RWPE2 (cell line): ENCODE data around the gene SLC25A20.
"Not testable (repeated sequence)": the region's sequence is repeated elsewhere in the genome, so short reads cannot be mapped to it uniquely, and the experiment has no call there.

Experiments used
- ATAC-seq: fragments of 200-7000 bp; cut with Tn5 transposase; 3 replicates; pipeline ENCODE4 v1.9.1; 2021; ENCODE audit warnings: low read depth
- DNase-seq: peaks from one replicate; pipeline ENCODE4 v3.0.0-alpha.2; 2020; ENCODE audit warnings: low spot score
- H3K27ac ChIP-seq: fragments of 450-650 bp; 2 replicates; pipeline ENCODE4 v1.5.1; 2017; ENCODE audit warnings: mild to moderate bottlenecking; ENCODE audit not compliant: poor library complexity, severe bottlenecking
- H3K27me3 ChIP-seq: fragments of 250-450 bp; sonication (Bioruptor Pico); 2 replicates; pipeline ENCODE4 v1.5.1; 2021; ENCODE audit warnings: mild to moderate bottlenecking, moderate library complexity; ENCODE audit not compliant: insufficient read depth, poor library complexity, severe bottlenecking
- H3K36me3 ChIP-seq: fragments of 250-450 bp; sonication (Bioruptor Pico); 2 replicates; pipeline ENCODE4 v1.5.1; 2020; ENCODE audit warnings: low read depth, mild to moderate bottlenecking, moderate library complexity
- H3K4me1 ChIP-seq: fragments of 250-450 bp; sonication (Bioruptor Pico); 2 replicates; pipeline ENCODE4 v1.5.1; 2021; ENCODE audit warnings: mild to moderate bottlenecking, moderate library complexity; ENCODE audit not compliant: insufficient read depth, poor library complexity, severe bottlenecking
- H3K4me3 ChIP-seq: fragments of 250-450 bp; sonication (Bioruptor Pico); 2 replicates; pipeline ENCODE4 v1.5.1; 2021; ENCODE audit warnings: mild to moderate bottlenecking, moderate library complexity; ENCODE audit not compliant: severe bottlenecking
- H3K9me3 ChIP-seq: fragments of 250-450 bp; sonication (Bioruptor Pico); 2 replicates; pipeline ENCODE4 v1.5.1; 2021; ENCODE audit warnings: mild to moderate bottlenecking, moderate library complexity; ENCODE audit not compliant: severe bottlenecking
- TF ChIP-seq, protein P1 (sequence below): fragments of 450-650 bp; IDR thresholded peaks from one replicate; pipeline ENCODE4 v1.5.1; 2017; ENCODE audit warnings: mild to moderate bottlenecking, moderate library complexity; ENCODE audit not compliant: poor library complexity, severe bottlenecking

Gene SLC25A20

DNA sequence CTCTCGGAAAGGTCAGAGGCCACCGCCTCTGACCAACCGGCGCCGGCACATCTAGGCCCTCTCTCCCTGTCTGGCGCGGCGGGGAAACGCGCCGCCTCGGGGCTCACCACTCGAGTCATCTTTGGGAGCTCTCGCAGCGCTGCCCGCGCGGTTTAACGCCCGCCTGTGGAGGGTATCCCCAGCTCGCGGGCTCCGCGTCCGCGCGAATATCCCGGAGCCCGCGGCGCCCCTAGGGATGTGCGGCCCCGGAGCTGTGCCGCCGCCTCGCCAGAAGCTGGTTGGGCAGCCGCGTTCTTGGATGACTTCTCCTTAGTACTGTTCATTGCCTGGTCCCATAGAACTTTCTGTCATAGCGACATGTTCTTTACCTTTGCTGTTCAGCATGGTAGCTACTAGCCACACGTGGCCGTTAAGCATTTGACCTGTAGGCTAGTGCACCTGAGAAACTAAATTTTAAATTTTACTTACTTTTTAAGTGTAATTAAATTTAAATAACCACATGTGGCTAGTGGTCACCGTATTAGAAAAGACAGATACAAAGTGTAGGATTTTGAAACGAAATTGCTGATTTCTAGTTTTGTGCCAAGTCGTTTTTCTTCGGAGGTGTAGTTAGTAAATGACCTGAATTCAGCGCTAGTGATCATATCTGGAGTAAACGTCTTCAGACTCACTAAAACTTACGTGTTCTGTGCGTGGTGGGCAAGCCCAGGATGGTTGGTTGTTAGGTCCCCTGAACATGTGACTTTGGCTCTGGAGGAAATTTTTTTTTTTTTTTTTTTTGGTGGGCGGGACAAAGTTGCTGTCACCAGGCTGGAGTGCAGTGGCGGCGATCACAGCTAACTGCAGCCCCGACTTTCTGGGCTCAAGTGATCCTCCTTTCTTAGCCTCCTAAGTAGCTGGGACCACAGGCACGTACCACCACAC, 20.8 kb upstream of the SLC25A20 start:
- H3K27me3 ChIP-seq: no peaks in the 10 kb centered on the region
- H3K36me3 ChIP-seq: peaks cover 27% of the 10 kb centered on the region
- H3K4me3 ChIP-seq: peak overlapping the region; percentile 65
- H3K27ac ChIP-seq: peak overlapping the region; percentile 84
- peaks cover 11% of the 10 kb centered on the region for H3K4me1 ChIP-seq
- TF ChIP-seq, protein P1, sequence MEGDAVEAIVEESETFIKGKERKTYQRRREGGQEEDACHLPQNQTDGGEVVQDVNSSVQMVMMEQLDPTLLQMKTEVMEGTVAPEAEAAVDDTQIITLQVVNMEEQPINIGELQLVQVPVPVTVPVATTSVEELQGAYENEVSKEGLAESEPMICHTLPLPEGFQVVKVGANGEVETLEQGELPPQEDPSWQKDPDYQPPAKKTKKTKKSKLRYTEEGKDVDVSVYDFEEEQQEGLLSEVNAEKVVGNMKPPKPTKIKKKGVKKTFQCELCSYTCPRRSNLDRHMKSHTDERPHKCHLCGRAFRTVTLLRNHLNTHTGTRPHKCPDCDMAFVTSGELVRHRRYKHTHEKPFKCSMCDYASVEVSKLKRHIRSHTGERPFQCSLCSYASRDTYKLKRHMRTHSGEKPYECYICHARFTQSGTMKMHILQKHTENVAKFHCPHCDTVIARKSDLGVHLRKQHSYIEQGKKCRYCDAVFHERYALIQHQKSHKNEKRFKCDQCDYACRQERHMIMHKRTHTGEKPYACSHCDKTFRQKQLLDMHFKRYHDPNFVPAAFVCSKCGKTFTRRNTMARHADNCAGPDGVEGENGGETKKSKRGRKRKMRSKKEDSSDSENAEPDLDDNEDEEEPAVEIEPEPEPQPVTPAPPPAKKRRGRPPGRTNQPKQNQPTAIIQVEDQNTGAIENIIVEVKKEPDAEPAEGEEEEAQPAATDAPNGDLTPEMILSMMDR: peak; percentile 5
- no peaks in the 10 kb centered on the region for H3K9me3 ChIP-seq
- ATAC-seq (peak; percentile 28), DNase-seq (no peak)

DNA sequence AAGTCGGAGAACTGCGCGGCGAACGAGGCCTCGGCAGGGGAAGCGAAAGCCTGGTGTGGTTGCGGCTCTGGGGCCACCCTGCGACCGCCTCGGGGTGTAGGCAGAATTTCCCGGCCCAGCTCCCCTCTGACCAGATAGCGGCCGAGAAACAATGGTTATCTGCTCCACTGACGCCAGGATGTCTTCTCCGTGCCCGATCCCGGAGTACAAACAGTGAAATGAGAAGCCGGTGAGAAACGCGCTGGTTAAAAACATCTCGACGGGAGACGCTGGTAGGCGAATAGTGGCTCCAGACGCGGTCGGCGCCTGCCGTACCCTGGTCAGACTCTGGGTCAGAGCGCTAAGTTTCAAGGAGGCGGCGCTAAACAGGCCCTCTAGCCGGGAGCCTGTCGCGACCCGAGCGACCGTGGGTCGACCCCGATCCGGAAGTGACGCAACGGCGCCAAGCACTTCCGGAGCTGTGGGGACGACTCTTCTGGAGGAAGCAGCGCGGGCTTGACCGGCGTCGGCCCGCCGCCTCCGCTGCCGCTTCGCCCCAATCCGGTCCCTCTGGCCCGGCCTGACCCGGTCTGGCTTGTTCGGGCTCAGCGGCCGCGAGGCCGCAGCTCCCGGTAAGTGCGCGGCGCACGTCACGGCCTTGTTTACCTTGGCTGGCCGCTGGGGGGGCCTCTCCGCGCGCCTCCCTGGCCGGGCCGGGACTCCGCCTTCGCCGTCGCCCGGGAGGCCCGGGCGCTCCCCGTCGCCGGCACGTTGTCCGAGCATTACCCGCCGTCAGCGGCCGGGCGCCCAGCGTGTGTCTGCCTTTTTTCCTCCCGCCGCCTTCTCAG, 19.9 kb upstream of the SLC25A20 start, which contains the start of gene ARIH2:
Gene ARIH2 (plus strand): TSS at position 455 of the 827 bp plus-strand sequence. CDS start 8,717 bp downstream, outside the sequence.
- peaks cover 18% of the 10 kb centered on the region for H3K36me3 ChIP-seq
- peak within 1 kb of the TSS; percentile 65 for H3K4me3 ChIP-seq
- H3K27me3 ChIP-seq: no peaks in the 10 kb centered on the region
- TF ChIP-seq, protein P1: peak; percentile 31
- DNase-seq: peak; percentile 90
- H3K4me1 ChIP-seq: peaks cover 11% of the 10 kb centered on the region
- no peaks in the 10 kb centered on the region for H3K9me3 ChIP-seq
- H3K27ac ChIP-seq: peak within 1 kb of the TSS; percentile 84
- peak; percentile 91 for ATAC-seq

DNA sequence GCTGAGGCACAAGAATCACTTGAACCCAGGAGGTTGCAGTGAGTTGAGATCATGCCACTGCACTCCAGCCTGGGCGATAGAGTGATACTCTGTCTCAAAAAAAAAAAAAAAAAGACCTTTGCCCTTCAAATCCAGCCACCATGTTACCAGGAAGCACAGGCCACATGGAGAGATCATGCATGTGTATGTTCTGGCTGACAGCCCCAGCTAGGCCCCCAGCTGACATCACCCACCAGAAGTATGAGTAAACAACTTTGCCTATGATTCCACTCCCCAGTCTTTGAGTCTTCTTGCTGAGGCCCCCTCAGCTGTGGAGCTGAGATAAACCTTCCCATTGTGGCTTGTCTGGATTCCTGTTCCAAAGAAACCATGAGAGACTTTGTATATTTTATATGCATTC, 16.6 kb upstream of the SLC25A20 start:
- Histone ChIP-seq H3K4me3 (no peak overlapping the region), H3K4me1 (peaks cover 6% of the 10 kb centered on the region), H3K27ac (no peak overlapping the region), H3K27me3 (no peaks in the 10 kb centered on the region), H3K36me3 (no peaks in the 10 kb centered on the region), H3K9me3 (no peaks in the 10 kb centered on the region)
- DNase-seq (no peak), ATAC-seq (no peak)
- TF ChIP-seq, protein P1: no peak

DNA sequence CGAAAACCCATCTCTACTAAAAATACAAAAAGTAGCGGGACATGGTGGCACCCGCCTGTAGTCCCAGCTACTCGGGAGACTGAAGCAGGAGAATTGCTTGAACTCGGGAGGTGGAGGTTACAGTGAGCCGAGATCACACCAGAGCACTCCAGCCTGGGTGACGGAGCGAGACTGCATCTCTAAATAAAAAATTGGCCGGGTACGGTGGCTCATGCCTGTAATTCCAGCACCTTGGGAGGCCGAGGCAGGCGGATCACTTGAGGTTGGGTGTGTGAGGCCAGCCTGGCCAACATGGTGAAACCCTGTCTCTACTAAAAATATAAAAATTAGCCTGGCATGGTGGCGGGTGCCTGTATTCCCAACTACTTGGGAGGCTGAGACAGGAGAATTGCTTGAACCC, 8.3 kb upstream of the SLC25A20 start:
- not testable (repeated sequence) for H3K4me3 ChIP-seq, H3K36me3 ChIP-seq, H3K27ac ChIP-seq, ATAC-seq, H3K27me3 ChIP-seq, DNase-seq, H3K4me1 ChIP-seq, H3K9me3 ChIP-seq

DNA sequence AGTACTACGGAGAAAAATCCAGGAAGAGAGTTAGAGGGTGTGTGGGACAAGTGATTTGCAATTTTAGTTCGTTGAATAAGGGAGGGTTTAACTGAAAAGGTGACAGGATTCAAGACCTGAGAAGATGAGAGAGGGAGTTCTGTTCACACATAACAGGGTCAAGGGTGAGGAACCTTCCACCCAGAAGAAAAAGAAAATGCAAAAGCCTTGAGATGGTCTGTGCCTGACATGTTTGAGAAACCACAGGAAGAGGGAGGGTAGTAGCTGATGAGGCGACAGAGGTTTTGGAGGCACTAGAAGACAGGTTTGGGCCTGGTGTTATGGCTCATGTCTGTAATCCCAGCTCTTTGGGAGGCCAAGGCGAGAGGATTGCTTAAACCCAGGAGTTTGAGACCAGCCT, 591 bp upstream of the SLC25A20 start:
- H3K27me3 ChIP-seq: no peaks in the 10 kb centered on the region
- no peaks in the 10 kb centered on the region for H3K36me3 ChIP-seq
- H3K27ac ChIP-seq: peak overlapping the region; percentile 32
- DNase-seq (no peak), ATAC-seq (no peak)
- TF ChIP-seq, protein P1: no peak
- no peaks in the 10 kb centered on the region for H3K9me3 ChIP-seq
- peak overlapping the region; percentile 46 for H3K4me3 ChIP-seq
- no peaks in the 10 kb centered on the region for H3K4me1 ChIP-seq
